HG03521 (cell line): ENCODE measurements around the gene ELN.

Source experiments
- ATAC-seq: cut with Tn5 transposase; IDR thresholded peaks from one replicate; pipeline ENCODE4 v1.9.1; 2021; ENCODE audit warnings: mild to moderate bottlenecking, moderate library complexity; ENCODE audit not compliant: unreplicated experiment

ELN gene

GRCh38 chr7:74023092-74023536, 4.9 kb upstream of the ELN start:
- ATAC-seq: no peak

- ATAC-seq: no peak
Measured at GRCh38 chr7:74023786-74024185, 4.2 kb upstream of the ELN start.

GRCh38 chr7:74025146-74025545, 2.8 kb upstream of the ELN start:
- no peak for ATAC-seq

GRCh38 chr7:74025730-74026129, 2.2 kb upstream of the ELN start:
- no peak for ATAC-seq

GRCh38 chr7:74026406-74026902, 1.5 kb upstream of the ELN start:
- ATAC-seq: no peak

GRCh38 chr7:74026903-74027682, 880 bp upstream of the ELN start:
- no peak for ATAC-seq

GRCh38 chr7:74028321-74028838, 407 bp downstream of the ELN start:
- ATAC-seq: no peak

- no peak for ATAC-seq
Measured at GRCh38 chr7:74029089-74029785, 1.3 kb downstream of the ELN start.

GRCh38 chr7:74029991-74030415, 2.0 kb downstream of the ELN start:
- ATAC-seq: no peak

- ATAC-seq: no peak
Measured at GRCh38 chr7:74030861-74031260, 2.9 kb downstream of the ELN start.

- ATAC-seq: no peak
Measured at GRCh38 chr7:74031403-74032190, 3.6 kb downstream of the ELN start.

- ATAC-seq: no peak
Measured at GRCh38 chr7:74032191-74032490, 4.2 kb downstream of the ELN start.

GRCh38 chr7:74032624-74033371, 4.8 kb downstream of the ELN start:
- ATAC-seq: no peak

- ATAC-seq: no peak
Measured at GRCh38 chr7:74033372-74034311, 5.7 kb downstream of the ELN start.

- no peak for ATAC-seq
Measured at GRCh38 chr7:74037609-74038008, 9.6 kb downstream of the ELN start.

- no peak for ATAC-seq
Measured at GRCh38 chr7:74038194-74038961, 10.4 kb downstream of the ELN start.

- no peak for ATAC-seq
Measured at GRCh38 chr7:74039337-74039736, 11.4 kb downstream of the ELN start.

GRCh38 chr7:74040101-74040790, 12.3 kb downstream of the ELN start:
- ATAC-seq: no peak
